HG02973 (cell line): ENCODE results near the gene DYRK1A.

ENCODE experiments used
- ATAC-seq: cut with Tn5 transposase; IDR thresholded peaks from one replicate; pipeline ENCODE4 v1.9.1; 2021; ENCODE audit warnings: moderate library complexity; ENCODE audit not compliant: unreplicated experiment

The DYRK1A gene

DNA sequence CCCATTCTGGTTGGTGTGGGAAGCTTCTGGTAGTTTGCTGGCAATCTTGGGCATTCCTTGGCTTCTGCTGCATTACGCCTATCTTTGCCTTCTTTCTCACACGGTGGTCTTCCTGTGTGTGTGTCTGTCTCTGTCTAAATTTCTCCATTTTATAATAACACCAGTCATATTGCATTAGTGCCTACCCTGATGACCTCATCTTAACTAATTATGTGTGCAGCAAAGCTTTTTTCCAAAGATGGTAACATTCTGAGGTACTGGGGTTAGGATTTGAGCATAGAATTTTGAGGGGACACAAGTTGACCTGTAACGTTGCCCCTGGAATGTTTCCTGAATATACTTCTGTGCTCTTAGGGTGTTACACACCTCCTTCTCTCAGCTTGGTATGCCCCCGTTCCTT is 77.1 kb downstream of the DYRK1A start:
- no peak for ATAC-seq

DNA sequence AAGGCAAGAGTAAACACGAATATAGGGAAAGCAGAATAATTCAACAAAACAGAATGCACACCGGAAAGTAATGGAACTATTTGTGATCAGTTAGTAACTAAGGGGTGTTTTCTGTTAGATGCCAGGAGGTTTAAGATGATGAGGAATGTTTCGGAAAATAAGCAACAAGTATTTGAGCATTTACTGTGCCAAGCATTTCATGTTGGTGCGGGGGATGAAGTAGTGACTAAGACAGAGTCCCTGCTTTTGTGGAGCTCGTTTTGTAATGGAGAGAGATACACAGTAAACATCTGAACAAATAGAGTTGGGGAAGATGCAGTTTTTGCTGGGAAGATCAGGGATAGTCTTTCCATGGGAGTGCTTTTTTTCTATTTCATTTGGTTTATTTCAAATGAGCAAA is 78.7 kb downstream of the DYRK1A start:
- ATAC-seq: no peak

DNA sequence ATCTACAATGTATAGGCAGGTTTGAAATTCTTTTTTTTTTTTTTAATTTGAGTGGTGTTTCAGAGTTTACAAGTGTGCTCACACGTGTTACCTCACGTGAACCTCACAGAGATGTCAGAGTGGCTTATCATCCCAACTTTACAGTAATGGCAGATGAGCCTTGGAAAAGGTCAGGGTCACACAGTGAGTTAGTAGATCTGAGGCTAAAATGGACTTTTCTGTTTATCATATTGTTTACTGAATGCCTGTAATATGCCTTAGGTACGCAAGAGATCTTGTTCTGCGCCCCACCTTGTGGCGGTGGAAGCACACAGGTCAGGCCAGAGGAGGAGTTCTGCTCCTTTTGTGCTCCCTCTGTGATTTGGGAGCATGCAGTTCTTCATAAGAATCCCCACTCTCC is 80.0 kb downstream of the DYRK1A start:
- no peak for ATAC-seq

DNA sequence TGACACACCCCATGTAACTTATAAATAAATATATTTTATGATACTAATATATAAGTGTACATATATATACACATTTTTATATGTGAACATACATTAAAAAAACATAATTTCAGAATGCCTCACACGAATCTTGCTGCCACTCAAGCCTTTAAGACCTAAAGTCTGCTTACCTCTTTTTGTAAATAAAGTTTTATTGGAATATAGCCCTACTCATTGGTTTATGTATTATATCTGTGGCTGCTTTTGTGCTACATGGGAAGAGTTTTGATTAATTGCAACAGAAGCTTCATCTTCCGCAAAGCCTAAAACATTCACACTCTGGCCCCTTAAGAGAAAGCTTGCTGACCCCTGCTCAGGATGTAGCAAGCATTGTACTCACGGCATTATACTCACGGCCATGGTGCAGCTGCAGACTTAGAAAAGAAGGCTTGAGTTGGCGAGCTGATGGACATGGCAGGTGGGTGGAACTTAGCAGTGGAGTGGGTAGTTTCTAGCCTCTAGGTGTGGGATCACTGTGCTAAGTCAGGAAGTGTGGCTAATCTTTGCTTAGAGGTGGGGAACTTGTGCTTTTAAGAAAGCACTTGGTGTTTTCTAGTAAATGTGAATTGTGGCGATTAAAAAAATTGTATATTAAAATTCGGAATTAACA is 80.8 kb downstream of the DYRK1A start:
- ATAC-seq: no peak

DNA sequence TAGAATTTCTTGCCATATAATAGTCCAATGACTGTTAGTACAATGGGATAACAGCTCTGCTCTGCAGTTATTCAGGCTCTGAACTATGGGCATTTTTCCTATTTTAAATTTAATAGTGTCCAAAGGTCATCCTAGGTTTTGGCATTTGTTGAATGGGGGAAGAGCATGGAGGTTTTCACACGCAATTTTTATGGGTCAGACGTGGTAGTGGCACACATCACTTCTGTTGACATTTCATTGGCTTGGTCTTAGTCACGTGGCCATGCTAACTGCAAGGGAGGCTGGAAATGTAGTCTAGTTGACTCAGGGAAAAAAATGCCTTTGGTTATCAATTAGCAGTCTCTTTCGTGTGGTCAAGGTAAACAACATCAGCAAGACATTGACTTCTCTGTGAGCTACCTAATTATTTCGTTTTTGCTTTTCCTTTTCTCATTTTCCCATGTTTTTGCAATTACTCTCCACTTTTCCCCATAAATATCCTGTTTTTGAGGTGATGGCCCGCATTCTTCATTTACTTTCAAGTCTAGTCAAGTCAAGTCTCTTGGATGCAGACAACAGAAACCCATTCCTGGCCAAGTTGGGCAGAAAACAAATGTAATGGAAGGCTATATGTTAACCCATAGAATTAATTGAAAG is 82.8 kb downstream of the DYRK1A start:
- no peak for ATAC-seq

DNA sequence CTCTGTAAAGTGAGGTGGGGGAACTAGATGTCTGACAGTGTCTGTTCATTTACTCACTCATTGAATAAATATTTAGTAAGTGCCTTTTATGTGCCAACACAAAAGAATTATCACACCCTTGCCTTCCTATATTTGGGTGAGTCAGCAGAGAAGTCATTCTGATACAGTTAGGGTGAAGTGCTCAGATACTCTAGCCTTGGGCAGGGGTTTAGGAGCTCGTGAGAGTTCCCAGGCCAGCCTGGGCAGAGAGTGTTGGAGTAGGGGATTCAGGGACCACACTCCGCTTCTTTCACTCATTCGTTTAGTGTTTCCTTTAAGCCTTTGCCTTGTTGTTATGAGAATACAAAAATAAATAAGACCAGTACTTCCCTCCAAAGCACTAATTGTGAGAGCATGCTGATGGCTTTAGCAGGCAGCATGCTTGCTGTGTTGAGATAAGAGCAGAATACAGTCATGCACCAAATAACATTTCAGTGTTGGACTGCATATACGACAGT is 83.9 kb downstream of the DYRK1A start:
- no peak for ATAC-seq

DNA sequence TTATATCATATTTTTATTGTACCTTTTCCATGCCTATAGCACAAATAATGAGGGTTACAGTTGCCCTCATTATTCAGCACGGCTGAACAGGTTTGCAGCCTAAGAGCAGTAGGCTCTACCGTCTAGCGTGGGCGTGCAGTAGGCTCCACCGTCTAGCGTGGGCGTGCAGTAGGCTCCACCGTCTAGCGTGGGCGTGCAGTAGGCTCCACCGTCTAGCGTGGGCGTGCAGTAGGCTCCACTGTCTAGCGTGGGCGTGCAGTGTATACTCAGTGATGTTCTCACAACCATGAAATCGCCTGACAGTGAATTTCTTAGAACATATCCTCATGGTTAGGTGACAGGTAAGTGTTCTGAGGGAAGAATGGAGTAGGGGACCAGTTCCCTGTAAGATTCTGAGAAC is 84.9 kb downstream of the DYRK1A start:
- ATAC-seq: no peak

DNA sequence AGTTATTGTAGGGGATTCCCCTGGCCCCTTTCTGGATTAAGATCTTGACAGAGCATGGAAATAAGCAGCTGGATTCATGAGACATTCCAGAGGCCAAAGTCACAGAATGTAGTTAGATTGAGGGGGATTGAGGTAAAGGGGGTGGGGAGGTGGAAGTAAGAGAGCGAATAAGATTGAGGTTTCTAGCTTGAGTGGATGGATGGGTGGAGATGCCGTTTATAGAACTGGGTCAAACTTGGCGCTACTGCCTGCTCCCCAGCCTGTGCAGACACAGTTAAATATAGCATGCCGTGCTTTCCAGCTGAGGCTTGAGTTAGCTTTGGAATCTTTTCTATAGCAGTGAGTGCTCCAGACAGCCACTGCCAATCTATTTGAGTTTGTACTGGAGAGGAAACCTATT is 85.7 kb downstream of the DYRK1A start:
- ATAC-seq: no peak

DNA sequence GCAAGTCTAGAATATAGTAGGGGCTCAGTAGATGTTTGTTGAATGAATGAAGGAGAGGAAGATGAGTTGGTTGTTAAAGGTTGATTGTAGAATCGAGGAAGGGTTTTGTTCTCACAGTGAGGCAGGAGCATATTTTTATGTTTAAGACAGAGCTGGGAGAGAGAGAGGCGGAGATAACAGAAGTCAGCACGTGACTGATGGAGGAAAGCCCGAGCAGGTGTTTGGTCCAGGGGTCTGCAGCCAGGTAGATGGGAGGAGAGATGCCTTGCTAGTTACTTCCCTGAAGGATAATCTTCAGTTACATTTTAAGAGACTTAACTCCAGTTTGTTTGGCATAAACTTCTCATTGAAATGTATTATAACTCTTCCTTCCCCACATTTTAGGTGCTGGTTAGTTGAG is 86.8 kb downstream of the DYRK1A start:
- ATAC-seq: no peak

DNA sequence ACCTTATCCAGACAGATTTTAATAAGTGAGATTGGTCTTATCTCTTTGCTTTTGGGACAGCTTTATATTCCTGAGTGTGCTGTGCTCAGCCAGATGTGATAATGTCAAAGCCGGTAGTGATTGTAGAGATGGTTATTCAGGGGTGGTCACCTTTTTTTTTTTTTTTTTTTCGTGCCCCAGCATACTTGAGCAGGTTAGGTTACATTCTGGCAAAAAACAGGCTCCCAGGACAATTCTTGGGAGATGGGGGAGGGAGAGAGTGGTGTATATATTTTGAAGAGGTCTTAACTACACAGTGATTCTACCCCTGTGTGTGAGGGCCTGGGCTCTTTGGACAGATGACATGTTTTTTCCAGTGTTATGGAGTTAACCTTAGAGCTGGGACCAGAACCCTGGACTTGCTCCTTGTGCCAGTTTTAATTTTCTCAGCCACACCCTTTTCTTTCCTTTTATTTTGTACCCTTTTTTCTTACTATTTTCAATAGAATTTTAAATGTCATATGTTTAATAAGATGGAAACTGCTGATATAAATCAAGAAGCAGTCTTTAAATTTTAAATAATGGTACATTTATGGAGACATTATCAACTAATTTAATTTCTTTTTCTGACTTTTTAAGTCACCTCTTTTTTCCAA is 88.4 kb downstream of the DYRK1A start:
- ATAC-seq: no peak

DNA sequence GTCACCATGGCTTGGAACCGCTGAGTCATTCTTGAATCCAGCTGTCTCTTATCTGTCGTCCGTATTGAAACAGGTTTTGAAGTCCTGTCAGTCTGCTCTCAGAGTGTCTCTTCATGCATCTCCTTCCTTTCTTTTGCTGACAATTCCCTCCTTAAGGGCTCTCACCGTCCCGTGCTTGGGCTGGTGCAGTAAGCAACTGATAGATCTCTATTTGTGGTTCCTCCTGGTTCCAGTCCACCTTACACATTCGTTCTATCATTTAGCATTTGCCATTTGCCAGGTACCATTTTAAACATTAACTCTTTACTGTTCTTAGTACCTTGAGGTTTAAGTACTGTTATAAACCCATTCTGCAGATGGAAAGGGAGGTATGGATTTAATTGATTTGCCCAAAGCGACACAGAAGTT is 88.9 kb downstream of the DYRK1A start:
- no peak for ATAC-seq

DNA sequence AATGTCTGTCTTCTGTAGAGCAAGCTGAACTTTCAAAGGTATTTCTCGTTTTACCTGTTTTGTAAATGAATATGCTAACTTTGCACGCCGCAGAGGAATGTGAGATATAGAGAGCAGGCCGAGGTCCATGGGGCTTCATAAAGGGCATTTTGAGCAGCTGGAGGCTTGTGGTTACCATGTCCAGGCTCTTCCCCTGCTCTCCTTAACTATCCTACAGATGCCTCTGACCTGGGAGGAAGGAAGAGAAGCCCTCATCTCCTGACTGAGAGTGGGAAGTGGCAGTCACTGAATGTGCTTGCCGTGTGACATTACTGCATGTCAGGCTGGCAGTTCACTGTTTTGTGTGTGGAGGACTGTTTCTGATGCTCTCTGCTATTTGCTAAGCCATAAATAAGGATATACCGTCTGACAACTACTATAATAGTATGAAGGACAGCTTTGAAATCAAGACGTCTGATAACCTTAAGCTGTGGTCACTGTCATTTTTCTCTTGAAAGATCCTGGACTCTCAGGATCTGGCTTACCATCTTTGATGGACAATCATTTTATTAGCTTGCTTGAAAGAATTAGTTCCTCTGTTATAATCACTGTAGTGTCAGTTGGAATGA is 92.2 kb downstream of the DYRK1A start:
- ATAC-seq: no peak

DNA sequence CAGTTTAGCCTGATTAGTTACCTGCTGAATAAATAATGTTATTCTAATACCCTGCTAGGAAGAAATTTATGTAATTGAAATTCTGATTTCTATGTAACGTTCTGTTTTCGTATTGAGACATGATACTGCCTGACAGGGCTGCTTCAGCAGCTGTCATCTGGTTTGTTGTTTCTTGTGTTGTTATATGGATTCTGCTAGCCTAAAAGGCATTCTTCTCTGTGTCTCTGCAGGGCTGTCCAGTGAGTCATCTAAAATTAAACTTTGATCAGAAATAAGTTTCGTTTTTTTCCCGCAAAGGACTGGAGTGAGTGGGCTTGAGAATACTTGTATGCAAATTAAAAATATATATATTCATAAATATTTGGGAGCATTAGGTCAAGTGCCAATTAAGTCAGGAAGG is 93.0 kb downstream of the DYRK1A start:
- ATAC-seq: no peak

DNA sequence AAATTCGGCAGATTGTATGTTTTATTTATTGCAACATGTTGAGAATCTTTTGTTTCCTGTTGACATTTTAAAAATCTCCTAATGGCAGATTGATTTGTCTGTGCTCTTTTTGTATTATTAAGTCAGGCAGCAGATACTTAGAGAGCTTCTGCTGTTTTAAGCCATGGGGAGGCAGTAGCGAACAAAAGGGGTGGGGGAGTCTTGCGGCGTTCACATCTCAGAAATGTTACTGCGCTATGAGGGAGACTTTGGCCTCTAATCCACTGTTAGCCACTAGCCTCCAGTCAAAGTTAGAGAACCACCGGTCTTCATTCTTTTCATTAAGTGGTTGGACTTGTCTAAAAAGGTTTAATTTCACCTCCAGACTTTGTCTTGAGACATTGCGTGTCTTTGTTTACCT is 93.6 kb downstream of the DYRK1A start:
- ATAC-seq: no peak

DNA sequence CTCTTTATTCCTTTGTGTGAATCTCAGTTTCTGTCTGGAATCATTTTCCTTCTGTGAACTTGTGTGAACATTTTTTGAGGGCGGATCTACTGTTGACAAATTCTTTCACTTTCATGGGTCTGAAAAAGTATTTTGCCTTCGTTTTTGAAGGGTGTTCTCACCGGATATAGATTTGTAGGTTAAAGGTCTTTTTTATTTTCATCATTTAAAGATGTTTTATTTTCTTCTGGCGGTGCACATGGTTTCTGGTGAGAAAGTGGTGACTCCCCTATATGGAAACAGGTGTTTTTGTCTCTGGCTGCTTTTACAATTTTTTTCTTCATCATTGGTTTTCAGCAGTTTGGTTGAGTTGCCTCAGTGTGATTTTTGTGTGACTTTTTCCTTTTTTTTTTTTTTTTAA is 94.9 kb downstream of the DYRK1A start:
- no peak for ATAC-seq

DNA sequence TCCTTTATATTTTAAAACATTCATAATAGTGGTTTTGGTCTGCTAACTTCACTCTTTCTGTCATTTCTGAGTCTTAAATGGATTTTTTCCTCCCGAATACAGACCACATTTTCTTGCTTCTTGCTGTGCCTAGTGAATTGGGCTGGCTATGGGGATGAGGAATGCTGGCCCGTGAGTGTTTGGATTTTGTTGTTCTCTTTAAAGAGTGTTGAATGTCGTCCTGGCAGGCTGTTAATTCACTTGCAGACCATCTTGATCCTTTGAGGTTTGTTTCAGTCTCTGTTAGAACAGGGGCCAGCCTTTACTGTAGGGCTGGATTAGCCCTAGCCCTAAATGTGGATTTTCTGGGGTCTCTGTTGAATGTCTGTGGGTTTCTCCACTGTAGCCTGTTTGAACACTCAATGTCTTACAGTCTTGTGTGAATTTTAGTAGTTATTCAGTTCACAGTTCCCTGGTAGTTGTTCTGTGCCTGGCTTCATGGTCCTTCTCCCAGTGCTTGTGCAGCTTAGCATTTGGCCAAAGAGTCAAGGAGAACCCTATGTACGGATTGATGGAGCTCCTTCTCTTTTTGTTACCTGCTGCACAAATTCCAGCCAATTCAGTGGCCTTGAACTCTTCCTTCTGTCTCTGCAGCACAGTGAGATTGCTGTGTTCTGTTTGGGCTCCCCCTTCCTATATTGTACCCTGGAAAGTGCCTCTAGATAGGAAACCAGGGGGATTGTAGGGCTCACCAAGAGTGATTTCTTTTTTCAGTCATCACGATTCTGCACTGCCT is 95.7 kb downstream of the DYRK1A start:
- no peak for ATAC-seq

DNA sequence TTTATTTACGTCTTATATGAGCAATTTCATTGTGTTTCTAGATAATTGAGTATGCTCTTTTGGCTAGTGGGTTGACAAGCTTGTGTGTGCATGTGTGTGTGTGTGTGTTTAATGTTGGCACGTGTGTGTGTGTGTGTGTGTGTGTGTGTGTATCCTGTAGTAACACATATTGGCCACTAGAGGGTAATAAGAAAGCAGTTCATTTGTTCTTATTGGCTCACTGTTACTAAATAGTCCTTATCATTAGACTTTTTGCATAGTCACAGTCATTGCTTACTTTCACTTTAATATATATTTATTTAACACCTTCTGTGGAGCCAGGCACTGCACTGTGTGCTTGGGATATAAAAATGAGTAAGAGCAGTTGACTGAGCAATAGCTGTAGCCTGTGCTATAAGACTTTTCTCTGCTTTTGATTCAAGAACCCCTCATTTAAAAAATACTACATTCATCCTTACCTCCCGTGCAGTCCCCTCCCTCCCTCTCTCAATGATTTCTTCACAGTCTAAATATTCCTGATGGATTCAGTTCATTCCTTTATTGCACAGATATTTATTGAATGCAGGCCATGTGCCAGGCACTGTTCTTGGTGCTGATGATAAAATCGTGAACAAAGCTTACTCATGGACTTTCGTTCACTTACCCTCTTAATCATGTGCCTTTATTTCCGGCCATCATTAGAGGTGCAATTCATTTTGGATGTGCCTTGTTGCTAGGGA is 96.7 kb downstream of the DYRK1A start:
- ATAC-seq: no peak

DNA sequence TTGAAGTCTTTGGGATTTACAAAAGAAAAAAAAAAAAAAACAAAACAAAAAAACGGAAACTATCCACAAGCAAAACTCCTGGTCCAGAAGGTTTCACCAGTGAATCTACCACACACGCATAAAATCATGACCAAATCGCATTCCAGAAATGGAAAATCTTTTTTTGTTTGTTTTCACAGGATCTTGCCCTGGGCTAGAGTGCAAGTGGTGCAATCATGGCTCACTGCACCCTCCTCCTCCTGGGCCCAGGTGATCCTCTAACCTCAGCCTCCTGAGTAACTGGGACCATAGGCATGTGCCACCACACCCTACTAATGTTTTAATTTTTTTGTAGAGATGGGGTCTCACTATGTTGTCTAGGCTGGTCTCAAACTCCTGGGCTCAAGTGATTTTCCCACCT is 100.5 kb downstream of the DYRK1A start:
- ATAC-seq: no peak

DNA sequence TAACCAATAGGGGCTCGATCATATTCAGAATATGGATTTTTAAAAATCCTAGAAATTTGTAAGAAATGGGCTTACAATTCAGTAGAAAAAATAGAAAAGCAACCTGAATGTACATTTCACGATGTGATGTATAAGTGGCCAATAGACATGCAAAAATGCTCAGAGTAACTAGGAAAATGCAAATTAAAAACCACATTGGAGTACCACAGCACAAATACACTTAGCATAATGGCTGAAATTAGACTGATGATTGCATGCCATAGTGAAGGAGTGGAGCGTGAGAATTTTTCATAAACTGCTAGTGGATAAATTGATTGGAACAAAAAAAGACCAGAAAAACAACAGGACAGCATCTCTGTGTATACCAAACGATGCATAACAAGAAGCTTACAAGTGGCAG is 102.3 kb downstream of the DYRK1A start:
- no peak for ATAC-seq

DNA sequence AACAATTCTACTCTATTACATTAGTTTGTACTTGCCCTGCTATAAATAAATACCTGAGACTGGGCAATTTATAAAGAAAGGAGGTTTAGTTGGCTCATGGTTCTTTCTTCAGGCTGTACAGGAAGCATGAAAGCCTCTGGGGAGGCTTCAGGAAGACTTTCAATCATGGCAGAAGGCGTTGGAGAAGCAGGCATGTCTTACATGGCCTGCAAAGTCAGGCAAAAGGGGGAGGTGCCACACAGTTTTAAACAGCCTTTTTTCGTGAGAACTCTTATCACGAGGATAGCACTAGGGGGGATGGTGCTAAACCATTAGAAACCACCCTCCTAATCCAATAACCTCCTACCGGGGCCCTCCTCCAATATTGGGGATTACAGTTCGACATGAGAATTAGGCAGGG is 102.9 kb downstream of the DYRK1A start:
- ATAC-seq: no peak

DNA sequence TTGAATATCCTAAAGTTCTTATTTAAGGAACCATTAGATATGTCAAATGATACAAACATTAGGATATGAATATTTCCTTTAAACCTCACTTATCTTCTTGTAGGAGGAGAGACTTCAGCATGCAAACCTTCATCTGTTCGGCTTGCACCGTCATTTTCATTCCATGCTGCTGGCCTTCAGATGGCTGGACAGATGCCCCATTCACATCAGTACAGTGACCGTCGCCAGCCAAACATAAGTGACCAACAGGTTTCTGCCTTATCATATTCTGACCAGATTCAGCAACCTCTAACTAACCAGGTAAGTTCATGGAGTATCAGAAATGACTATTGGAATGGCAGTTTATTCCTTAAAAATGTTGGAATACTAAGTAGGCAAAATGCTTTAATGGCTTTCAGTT is 106.0 kb downstream of the DYRK1A start:
- ATAC-seq: no peak
